Panc1 (cell line): ENCODE data around the gene GLIPR1L1. TPM values are rescaled to one million over a fixed set of nuclear protein-coding genes. Genes with fewer than 3 reads are reported as not detected.

Experiments
- ATAC-seq: fragments of 200-7000 bp; cut with Tn5 transposase; 2 replicates; pipeline ENCODE4 v1.9.1; 2020; ENCODE audit warnings: mild to moderate bottlenecking, moderate library complexity
- BruUV-seq: library from RNA; stranded (reverse); fragments of 400-500 nt; replicated peaks from 2 replicates; lab custom pipeline; 2021; lab: Mats Ljungman, UMichigan
- CTCF ChIA-PET: fragments of 300-600 bp; sonication (Branson Sonifier 250); formaldehyde crosslinking; loops from one replicate; lab custom pipeline; 2022; ENCODE audit warnings: antibody characterized with exemption; lab: Charles Lee
- POLR2A ChIA-PET: fragments of 300-600 bp; sonication (Branson Sonifier 250); formaldehyde crosslinking; loops from one replicate; lab custom pipeline; 2022; ENCODE audit warnings: antibody characterized with exemption; lab: Charles Lee
- DNase-seq: peaks from one replicate; pipeline ENCODE4 v3.0.0-alpha.2; 2010; ENCODE audit warnings: low read depth, low spot score
- H3K27ac ChIP-seq: 2 replicates; pipeline ENCODE4 v1.5.1; 2011; ENCODE audit warnings: mild to moderate bottlenecking, low read length, inconsistent platforms
- H3K27me3 ChIP-seq: fragments of 200-500 bp; sonication (Bioruptor generic); 2 replicates; pipeline ENCODE4 v1.6.0; 2014; ENCODE audit warnings: low read length, inconsistent platforms; ENCODE audit not compliant: control insufficient read depth, insufficient read depth
- H3K36me3 ChIP-seq: fragments of 200-500 bp; sonication (Bioruptor generic); 2 replicates; pipeline ENCODE4 v1.5.1; 2014; ENCODE audit warnings: inconsistent platforms, mild to moderate bottlenecking, low read length, moderate library complexity; ENCODE audit not compliant: control insufficient read depth, insufficient read depth
- H3K4me1 ChIP-seq: 2 replicates; pipeline ENCODE4 v1.5.1; 2011; ENCODE audit warnings: inconsistent platforms, mild to moderate bottlenecking, low read length, moderate library complexity; ENCODE audit not compliant: control insufficient read depth, insufficient read depth
- H3K4me3 ChIP-seq, 2 experiments: 2 replicates each; pipeline ENCODE4 v1.5.1; 2011 to 2012; ENCODE audit warnings: low read depth in 2 of 2, low read length in 2 of 2, mild to moderate bottlenecking in 2 of 2, inconsistent platforms in 1 of 2, moderate library complexity in 1 of 2
- H3K9me3 ChIP-seq: fragments of 200-500 bp; sonication (Bioruptor generic); 2 replicates; pipeline ENCODE4 v1.5.1; 2014; ENCODE audit warnings: low read depth, mild to moderate bottlenecking, inconsistent platforms, low read length, moderate library complexity; ENCODE audit not compliant: control insufficient read depth, insufficient read depth
- CTCF ChIP-seq: fragments of 450-650 bp; IDR thresholded peaks from 2 replicates; pipeline ENCODE4 v1.5.1; 2017; ENCODE audit warnings: mild to moderate bottlenecking
- POLR2AphosphoS5 ChIP-seq: IDR thresholded peaks from 2 replicates; pipeline ENCODE4 v1.6.1; 2012; ENCODE audit warnings: mild to moderate bottlenecking, low read depth, low read length, moderate library complexity
- SIN3A ChIP-seq: IDR thresholded peaks from 2 replicates; pipeline ENCODE4 v1.6.1; 2012; ENCODE audit warnings: low read depth, mild to moderate bottlenecking, low read length, moderate library complexity, borderline replicate concordance; ENCODE audit not compliant: insufficient read depth
- TCF7L2 ChIP-seq: IDR thresholded peaks from 2 replicates; pipeline ENCODE4 v1.6.1; 2011; ENCODE audit warnings: mild to moderate bottlenecking, low read depth, low read length, inconsistent platforms
- in situ Hi-C: cut with HindIII; loops from 2 replicates; pipeline ENCODE4 v1.10.0; 2016; ENCODE audit warnings: low sequenced_read_pairs, low pct_unique_long_range_greater_than_20kb
- intact Hi-C: fragments of 100-400 bp; cut with micrococcal nuclease; formaldehyde crosslinking; loops from one replicate; pipeline ENCODE4 v1.10.0; 2022; ENCODE audit not compliant: unreplicated experiment
- total RNA-seq: library from RNA; stranded (reverse); gene quantifications from one replicate; pipeline ENCODE4 v1.2.1, GENCODE V29; 2021; ENCODE audit not compliant: unreplicated experiment
- TF ChIP-seq, protein P1 (sequence below), 2 experiments: IDR thresholded peaks; 2 replicates each; pipeline ENCODE4 v1.6.1; 2011 to 2012; ENCODE audit warnings: low read depth in 2 of 2, control low read depth in 1 of 2, low read length in 1 of 2, mild to moderate bottlenecking in 1 of 2, moderate library complexity in 1 of 2; ENCODE audit not compliant: insufficient read depth in 1 of 2

Gene GLIPR1L1
- total RNA-seq, 1 experiment from 2014 or later = not detected

- H3K27me3 ChIP-seq = no peaks in the 10 kb centered on the region
- intact Hi-C loops = no loop called here
- no peak overlapping the region for H3K4me3 ChIP-seq
- in situ Hi-C loops = no loop called here
- ATAC-seq = no peak
- no peaks in the 10 kb centered on the region for H3K4me1 ChIP-seq
- ChIA-PET POLR2A (no interaction called here), CTCF (no interaction called here)
- H3K9me3 ChIP-seq = no peaks in the 10 kb centered on the region
- peak; percentile 23; the same call in 1 of the 2 replicates for TF ChIP-seq CTCF
- TF ChIP-seq, protein P1, sequence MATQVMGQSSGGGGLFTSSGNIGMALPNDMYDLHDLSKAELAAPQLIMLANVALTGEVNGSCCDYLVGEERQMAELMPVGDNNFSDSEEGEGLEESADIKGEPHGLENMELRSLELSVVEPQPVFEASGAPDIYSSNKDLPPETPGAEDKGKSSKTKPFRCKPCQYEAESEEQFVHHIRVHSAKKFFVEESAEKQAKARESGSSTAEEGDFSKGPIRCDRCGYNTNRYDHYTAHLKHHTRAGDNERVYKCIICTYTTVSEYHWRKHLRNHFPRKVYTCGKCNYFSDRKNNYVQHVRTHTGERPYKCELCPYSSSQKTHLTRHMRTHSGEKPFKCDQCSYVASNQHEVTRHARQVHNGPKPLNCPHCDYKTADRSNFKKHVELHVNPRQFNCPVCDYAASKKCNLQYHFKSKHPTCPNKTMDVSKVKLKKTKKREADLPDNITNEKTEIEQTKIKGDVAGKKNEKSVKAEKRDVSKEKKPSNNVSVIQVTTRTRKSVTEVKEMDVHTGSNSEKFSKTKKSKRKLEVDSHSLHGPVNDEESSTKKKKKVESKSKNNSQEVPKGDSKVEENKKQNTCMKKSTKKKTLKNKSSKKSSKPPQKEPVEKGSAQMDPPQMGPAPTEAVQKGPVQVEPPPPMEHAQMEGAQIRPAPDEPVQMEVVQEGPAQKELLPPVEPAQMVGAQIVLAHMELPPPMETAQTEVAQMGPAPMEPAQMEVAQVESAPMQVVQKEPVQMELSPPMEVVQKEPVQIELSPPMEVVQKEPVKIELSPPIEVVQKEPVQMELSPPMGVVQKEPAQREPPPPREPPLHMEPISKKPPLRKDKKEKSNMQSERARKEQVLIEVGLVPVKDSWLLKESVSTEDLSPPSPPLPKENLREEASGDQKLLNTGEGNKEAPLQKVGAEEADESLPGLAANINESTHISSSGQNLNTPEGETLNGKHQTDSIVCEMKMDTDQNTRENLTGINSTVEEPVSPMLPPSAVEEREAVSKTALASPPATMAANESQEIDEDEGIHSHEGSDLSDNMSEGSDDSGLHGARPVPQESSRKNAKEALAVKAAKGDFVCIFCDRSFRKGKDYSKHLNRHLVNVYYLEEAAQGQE (IDR thresholded peaks at IDR 0.05; ENCODE audit: insufficient read depth in 1 of 2, low read depth in 2 of 2, low read length in 1 of 2) = no peak
- no peak for TF ChIP-seq SIN3A
- no peak for TF ChIP-seq TCF7L2
- no peaks in the 10 kb centered on the region for H3K36me3 ChIP-seq
- no peak for DNase-seq
- no TSS peak for BruUV-seq
- no peak overlapping the region for H3K27ac ChIP-seq
These were observed 44.7 kb upstream of the GLIPR1L1 start for GRCh38 chr12:75289753-75290152.

DNA sequence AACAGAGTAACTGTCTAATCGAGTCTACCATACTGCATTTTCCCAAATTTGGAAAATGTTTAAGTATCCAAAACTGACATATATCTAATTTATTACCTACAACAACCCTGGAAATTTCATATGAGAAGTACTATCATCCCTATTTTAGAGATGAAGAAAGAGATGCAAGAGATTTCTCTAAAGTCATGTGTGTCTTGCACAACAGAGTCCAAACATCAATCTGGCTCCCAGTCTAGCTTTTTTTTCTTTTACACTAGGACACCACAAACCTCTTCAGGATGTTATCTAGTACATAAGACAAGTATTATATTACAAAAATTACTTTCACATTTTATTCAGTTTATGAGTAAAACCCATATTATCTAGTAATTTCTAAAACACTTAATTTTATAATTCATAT, 43.5 kb upstream of the GLIPR1L1 start:
- Histone ChIP-seq H3K9me3 (no peaks in the 10 kb centered on the region), H3K27ac (no peak overlapping the region), H3K4me3 (no peak overlapping the region), H3K36me3 (no peaks in the 10 kb centered on the region), H3K27me3 (no peaks in the 10 kb centered on the region), H3K4me1 (no peaks in the 10 kb centered on the region)
- ChIA-PET CTCF (no interaction called here), POLR2A (interaction anchor here (0.5 to 0.6 kb wide), 2 partner anchors 16 to 39 kb away, joined by 3 to 7 read pairs; no protein-coding TSS in a partner anchor)
- TF ChIP-seq POLR2AphosphoS5 = no peak
- TF ChIP-seq TCF7L2 = no peak
- TF ChIP-seq SIN3A = no peak
- TF ChIP-seq CTCF = no peak
- TF ChIP-seq, protein P1 (IDR thresholded peaks at IDR 0.05; ENCODE audit: insufficient read depth in 1 of 2, low read depth in 2 of 2, low read length in 1 of 2) = no peak
- no peak for ATAC-seq
- no TSS peak for BruUV-seq
- in situ Hi-C loops (no loop called here), intact Hi-C loops (no loop called here)
- no peak for DNase-seq
